GM18868 (cell line): ENCODE measurements around the gene RPS27.

Experiments used
- ATAC-seq: cut with Tn5 transposase; IDR thresholded peaks from one replicate; pipeline ENCODE4 v1.9.1; 2021; ENCODE audit warnings: mild to moderate bottlenecking, moderate library complexity; ENCODE audit not compliant: unreplicated experiment

The RPS27 gene

GRCh38 chr1:153990468-153991150 lies at the start of gene RPS27:
Gene RPS27, plus strand, starts transcription at chr1:153990762. Its CDS starts 35 bp downstream, at chr1:153990797.
- ATAC-seq = peak; percentile 66

- no peak for ATAC-seq
Measured at GRCh38 chr1:153941826-153942725, 48.5 kb upstream of the RPS27 start.

DNA sequence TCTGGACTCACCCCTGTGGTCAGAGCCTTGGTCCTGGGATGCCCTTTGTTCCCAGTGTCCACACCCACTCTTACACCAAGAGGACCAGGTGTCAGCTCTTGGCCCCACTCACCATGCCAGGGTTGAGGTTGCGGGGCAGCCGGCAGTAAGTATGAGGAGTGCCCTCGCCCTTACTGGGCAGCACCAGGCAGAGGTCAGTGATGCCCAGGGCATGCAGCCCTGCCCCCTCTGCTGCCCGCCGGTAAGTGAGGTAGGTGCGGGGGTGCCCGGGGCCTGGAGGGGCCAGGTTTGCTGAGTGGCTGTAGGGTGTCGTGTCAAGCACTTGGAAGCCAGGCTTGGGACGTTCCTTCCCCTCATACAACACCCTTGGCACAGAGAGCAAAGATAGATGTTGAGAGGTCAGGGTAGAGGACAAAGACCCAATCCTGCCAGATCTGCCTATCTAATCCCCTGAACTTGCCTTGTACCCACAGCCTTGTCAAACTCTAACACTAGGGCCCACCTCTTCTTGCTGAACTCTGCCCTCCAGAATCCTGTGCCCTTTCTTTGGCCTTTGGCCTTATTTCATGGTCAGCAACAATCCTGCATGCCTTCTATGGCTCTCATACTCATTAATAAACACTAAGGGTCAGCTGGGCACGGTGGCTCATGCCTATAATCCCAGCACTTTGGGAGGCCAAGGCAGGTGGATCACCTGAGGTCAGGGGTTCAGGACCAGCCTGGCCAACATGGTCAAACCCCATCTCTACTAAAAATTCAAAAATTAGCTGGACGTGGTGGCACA lies 47.6 kb upstream of the RPS27 start:
- ATAC-seq = no peak

DNA sequence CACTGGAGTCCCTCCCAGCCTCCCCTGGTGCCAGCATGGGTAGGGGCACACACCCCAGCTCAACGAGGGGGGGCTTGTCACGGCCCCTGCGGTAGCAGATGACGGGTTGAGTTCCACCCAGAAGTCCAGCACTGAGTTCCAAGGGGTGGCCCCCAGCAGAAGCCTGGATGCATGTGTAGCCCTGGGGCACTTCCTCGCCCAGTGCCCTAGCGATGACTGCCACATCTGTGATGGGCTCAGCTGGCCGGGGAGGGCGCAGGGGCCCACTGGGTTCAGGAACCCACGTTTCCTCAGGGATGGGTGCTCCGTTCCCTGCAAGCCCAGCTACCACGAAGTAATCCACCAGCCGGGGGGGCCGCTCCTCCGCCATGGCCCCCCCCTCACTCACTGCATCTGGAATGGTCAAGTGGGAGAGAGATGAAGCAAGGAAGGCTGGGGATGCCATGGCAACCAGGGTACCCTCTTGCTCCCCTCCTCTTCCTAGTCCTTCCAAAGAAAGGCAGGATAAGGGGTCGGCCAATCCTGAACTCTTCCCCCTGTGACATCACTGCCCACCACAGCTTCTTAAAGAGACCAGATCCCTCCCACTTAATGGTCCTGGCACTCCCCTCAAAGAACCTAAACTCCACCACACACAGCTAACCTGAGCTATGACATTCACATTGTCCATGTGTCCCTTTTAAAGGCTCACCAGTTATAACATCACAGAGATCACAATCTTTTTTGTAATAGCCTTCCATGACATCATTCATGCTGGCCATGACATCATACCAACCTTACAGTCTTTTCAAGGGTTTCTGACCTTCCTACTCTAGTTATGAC lies 46.3 kb upstream of the RPS27 start:
- ATAC-seq = no peak

- no peak for ATAC-seq
Measured at GRCh38 chr1:153944827-153945117, 45.8 kb upstream of the RPS27 start.

- ATAC-seq = no peak
Measured at GRCh38 chr1:153945131-153945794, 45.3 kb upstream of the RPS27 start.

GRCh38 chr1:153945795-153946621 lies 44.6 kb upstream of the RPS27 start:
- ATAC-seq = peak; percentile 67

GRCh38 chr1:153946622-153947241 lies 43.8 kb upstream of the RPS27 start, which contains the start of gene DENND4B:
Gene DENND4B, minus strand, starts transcription at chr1:153946718. Its CDS starts 2,344 bp downstream, at chr1:153944374.
- ATAC-seq = peak; percentile 54

DNA sequence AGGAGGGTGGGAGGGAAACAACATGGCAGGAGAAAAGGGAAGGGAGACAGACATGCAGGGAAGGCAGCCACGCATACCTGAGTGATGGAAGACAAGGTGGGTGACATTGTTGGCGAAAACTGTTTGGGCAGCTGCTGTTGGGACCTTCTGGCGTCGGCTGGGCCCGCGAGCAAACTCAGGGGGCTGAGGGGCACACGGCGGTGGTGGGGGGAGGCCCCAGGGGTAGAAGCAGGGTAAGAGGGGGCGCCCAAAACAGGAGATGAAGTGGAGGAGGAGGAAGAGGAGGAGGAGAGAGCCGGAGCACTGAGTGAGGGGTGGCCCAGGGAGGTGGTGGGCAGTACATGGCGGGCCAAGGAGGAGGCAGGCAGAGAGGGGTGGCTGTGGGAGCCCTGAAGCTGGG lies 39.4 kb upstream of the RPS27 start:
- ATAC-seq = no peak

DNA sequence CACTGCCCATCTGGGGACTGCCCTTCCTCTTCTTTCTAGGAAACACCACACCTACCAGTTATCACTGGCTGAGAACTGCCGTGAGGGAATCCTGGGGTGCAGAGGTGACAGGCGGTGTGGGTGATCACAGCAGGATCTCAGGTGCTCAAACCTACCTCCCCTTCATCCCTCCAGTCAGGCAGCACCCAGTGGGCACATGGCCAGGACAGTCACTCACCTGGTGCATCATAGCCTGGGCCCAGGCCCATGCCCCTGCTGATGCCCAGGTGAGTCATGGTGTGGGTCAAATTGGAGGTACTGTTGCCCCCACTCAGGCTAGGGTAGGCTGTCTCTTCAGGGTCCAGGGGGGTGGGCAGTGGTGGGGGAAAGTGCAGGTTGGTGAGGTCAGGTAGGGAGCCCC lies 38.8 kb upstream of the RPS27 start:
- no peak for ATAC-seq

GRCh38 chr1:153953859-153954365 lies 36.6 kb upstream of the RPS27 start:
- no peak for ATAC-seq

DNA sequence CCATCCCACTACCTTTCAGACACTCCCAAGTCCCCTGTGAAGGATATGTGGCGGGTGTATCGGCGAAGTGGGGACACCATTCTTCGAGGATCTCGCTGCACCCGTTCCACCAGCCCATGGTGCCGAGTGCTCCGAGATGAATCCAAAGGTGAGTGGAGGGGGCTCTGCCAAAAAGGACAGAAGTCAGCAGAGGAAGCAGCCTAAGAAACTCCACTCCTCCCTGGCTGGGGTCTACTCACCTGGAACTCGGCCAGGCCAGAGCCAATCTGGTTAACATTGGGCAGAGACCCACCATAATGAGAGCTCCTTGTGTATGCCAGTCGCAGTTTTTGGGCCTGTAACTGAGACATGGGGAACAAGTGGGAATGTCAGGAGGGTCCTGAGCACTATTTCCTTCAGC lies 35.7 kb upstream of the RPS27 start:
- no peak for ATAC-seq

GRCh38 chr1:153956997-153957715 lies 33.4 kb upstream of the RPS27 start:
- no peak for ATAC-seq

DNA sequence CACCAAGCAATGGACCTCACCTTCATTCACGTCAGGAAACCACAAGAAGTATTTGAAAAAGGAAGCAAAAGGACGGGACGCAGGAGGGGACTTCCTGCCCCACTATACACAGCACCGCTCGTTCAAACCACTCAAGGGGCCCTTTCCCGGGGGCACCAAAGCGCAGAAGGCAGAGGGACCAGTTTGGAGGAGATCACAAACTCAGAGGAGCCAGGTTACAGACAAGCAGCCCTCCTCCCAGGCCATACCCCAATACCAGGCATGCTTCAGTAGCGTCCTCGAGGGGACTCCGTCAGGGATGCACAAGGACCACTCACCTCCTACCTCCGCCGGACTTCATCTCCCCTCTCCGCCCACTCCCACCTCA lies 32.8 kb upstream of the RPS27 start:
- peak; percentile 16 for ATAC-seq

DNA sequence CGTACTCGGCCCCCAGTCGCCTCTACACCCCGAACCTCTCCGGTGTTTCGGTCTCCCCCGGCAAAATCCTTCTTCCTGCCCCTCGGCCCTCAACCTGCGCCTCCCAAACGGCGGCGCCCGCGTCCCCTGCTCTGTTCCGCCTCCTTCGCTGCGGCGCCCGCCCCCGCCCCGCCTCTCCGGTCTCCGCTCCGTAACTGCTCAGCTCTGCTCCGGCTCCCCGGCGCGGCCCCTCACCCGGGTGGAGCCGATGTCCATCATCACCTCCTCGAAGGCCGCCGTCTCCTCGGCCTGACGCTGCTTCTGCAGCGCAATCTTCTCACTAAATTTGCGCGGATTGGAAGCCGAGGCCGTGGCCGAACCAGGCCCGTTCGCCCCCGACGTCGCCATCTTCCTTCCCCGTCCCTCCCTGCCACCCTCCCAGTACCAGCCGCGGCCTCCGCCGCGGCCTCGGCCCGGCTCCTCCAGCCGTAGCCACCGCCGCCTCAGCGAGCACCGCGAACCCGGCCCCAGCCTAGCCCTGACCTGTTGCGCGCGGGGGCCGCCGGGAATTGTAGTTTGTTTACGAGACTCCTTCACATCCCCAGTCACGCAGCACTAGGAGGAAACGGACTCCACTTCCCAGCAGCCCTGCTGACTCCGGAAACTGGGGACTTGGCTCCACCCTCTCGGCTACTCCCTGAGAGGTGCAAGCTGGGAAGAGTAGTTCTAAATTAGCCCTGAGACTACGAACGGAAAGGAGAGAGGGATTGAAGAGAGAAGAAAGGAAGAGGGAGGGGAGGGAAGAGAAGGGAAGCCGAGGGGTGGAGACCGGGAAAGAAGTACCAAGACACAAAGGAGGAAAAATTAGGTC lies 32.2 kb upstream of the RPS27 start, which contains the start of gene CRTC2:
TSS of gene CRTC2 (minus strand) at position 502 of the 850 bp plus-strand sequence. CDS start at position 387, 115 bp downstream.
- peak; percentile 73 for ATAC-seq

DNA sequence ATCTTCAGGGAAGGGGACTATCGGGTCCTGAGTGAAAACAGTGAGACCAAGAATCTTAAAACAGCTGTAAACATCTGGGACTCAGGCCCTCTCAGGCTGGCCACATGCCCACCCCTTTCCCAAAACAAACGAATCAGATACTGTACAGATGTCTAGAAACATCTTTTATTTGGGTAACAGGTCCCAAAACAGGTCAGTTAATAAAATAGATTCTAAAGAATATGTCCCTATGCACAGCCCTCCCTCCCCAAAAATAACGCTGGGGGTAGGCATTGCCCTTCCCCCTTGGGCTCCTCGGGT lies 31.7 kb upstream of the RPS27 start:
- ATAC-seq = no peak

- ATAC-seq = no peak
Measured at GRCh38 chr1:153959454-153959853, 31.1 kb upstream of the RPS27 start.
